ENCODE data around the gene ABCA13.

Gene ABCA13

DNA sequence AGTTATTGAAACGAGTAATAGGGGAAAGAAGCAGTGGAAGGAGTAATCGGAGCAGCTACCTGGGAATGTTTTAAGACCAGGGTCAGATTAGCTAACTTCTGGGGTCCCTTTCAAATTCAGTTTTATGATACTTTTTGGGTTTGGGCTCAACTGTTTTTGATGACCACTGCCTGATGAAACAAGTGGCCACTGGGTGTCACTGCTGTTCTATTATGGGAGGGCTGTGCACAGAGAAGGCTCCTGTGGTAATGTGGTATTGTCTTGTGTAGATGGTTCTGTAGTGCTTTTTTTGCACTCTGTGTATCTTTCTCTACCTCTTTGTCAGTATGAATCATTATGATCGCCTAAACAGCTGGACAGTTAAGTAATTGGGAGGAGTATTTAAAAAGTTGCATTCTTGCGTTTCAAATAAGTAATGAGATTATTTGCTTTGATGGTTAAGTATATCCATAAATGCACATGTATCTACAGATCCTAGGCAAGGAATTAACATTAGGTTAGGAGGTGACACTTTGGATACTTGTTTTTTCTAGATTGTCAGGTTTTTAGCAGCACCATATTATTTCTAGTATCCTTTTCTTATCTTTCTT lies 128.4 kb downstream of the ABCA13 start:
- no peak for DNase-seq

DNA sequence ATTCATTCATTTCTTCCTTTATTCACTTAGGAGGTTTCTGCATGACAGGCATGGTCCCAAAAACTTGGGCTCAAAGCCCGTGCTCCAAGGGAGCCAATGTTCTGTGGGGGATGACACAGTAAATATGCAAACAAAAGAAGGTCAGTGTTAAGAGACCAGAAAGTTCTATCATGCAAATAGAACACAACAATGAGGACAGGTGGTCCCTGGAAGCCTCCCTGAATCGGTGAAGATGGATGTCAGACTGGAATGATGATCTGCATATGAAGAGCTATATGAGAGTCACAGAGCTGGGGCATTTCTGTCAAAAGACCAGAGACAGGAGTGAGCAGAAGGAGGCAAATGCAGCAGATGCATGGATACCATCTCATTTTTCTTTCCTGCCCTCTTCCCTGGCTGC lies 129.0 kb downstream of the ABCA13 start:
- no peak for DNase-seq

DNA sequence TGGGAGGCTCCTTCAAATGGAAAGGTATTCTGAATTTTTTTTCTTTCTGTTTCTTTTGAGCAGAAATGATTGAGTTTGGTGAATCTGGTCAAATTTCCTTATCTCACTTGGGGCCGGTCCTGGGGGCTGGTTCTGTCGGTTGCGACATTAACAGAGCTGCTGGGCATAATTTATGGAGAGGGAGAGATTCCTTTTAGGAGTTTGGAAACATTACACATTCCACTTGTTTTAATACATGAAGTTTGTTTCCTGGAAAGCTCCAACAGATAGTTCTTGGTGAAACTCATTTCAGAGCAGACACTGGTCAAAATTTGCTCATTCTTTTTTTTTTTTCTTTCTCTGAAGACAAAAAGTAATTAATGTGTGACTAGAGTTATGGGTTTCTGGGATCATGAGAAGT lies 129.9 kb downstream of the ABCA13 start:
- no peak for DNase-seq

DNA sequence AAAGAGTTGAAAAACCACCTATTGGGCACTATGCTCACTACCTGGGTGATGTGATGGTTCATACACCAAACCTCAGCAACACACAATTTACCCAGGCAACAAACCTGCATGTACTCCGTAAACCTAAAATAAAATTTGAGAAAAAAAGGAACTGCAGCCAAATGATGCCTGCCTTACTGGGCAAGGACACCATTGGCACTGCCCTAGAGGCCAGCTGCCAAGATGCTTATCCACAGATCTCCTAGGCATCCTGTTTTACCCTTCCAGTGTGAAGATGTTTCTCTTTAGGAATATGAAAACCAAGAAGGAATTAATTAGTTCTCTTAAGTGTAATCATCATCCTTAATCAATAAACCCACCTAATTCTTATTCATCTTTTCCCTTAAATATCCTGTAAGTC lies 133.4 kb downstream of the ABCA13 start:
- DNase-seq: no peak

DNA sequence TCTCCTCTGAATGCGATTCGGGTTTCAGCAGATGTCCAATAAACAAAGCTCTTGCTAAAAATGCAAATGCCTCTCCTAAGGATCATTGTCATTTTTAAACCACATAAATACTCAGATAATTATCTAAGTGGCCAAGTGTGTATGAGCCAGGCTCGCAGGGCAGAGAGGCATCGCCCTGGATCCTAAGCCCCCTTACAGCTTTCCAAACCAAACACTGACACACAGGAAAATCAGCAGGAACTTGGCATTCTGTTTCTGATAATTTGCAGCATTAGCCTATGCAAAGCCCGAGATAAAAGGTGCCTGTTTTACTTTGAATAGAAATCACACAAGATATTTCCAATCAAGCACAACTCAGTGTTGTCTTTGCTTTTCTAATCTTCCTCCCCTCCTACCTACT lies 134.4 kb downstream of the ABCA13 start:
- DNase-seq: no peak

DNA sequence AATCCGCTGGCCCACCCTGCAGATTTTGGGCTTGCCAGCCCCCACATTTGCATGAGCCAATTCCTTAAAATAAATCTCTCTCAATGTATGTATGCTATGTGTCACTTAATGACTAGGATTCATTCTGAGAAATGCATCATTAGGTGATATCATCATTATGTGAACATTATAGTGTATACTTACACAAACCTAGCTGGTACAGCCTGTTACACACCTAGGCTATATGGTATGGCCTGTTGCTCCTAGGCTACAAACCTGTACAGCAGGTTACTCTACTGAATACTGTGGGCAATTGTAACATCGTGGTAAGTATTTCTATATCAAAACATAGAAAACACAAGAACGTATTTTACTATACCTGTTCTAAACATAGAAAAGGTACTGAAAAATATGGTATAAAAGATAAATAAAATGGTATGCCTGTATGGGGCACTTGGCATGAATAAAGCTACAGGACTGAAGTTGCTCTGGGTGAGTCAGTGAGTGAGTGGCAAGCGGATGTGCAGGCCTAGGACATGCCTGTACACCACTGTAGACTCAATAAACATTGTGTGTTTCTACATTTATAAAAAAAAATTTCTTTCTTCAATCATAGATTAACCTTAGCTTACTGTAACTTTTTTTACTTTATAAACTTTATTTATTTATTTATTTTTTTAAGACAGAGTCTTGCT lies 135.9 kb downstream of the ABCA13 start:
- no peak for DNase-seq

DNA sequence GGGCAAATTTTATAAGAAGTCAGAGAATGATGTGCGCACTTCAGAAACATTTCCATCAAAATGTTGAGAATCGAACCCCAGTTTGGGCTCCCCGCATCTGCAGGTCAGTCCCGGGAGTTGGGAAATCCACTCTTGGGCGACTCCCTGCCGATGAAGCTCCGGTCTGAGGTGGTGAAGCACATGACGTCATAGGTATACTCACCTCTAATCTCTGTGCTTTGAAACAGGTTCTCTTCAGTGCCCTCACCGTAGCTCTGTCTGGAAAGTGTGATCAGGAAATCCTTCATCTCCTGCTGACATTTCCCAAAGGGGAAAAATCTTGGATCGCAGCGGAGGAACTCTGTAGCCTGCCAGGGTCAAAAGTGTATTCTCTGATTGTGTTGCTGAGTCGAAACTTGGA lies 138.5 kb downstream of the ABCA13 start:
- DNase-seq: no peak

DNA sequence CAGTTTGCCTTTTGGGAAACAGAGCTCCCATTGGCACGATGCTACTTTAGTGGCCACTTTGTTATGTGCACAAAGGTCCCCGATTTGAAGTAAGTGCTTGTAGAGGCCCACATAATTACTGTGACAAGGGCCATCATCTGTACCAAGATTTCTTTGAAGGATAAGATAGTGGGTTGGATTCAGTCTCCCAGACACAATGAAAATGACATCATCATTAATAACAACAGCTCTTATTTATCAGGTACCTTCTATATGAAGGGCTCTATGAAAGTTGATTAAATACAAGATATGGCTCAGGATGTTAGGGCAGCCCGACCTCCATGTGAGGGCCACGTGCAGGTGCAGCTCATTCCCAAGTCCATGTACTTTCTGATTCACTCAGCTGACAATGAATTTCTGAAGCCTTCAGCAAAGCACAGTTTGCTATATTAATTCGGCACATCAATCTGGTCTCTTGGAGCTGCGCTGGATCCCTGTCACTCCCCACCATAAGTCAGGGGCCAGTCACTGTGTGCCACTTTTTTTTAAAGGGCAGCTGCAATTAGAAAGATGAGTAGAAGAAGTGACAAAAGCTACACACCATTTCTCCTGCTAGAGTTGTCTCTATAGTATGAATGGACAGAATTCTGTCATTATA lies 140.3 kb downstream of the ABCA13 start:
- DNase-seq: no peak

DNA sequence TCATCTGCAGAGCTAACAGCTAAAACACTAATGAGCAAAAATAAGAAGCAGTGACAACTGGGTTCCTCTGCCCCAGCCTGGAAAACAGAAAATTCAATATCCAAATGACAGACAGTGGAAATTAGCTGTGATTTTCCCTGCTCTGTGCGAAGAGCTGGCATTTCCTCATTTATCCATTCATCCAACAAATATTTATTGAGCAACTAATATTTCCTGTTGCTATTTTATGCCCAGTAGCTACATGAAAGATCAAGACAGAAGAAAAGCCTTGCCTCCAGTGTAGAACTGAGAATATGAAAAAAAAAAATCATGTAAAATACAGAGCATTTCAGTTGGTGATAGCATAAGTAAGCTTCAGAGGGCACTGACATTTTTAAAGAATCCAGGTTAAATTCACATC lies 140.9 kb downstream of the ABCA13 start:
- no peak for DNase-seq

DNA sequence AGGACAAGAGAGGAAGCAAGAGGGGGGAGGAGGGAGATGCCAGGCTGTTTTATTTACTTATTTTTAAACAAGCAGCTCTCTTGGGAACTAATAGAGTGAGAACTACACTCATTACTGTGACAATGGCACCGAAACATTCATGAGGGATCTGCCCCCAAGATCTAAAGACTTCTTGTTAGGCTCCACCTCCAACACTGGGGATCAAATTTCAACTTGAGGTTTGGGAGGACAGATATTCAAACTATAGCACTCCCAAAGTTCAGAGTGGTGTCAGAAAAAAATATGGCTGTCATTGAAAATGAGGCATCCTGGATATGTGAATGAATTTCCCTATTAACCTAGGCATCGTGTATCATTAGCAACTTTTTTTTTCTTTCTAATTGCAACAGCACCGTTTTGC lies 145.5 kb downstream of the ABCA13 start:
- DNase-seq: no peak

DNA sequence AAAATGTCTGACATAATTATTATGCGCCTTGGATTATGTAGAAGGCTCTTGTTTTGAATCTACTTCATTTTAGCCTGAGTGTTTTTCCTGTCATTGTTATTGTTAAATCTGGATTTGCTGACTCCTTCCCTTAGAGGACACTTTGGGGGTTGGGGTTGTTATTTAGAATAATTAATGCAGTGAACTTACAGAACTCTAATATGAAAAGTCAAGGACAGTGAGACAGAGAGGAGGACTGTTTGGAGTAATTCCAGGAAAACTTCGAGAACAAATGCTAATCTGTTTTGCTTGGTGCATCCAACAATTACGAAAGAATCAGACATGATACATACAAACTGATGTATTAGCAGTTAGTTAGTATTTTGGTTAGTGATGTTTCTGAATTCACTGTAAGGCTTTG lies 146.1 kb downstream of the ABCA13 start:
- DNase-seq: no peak

DNA sequence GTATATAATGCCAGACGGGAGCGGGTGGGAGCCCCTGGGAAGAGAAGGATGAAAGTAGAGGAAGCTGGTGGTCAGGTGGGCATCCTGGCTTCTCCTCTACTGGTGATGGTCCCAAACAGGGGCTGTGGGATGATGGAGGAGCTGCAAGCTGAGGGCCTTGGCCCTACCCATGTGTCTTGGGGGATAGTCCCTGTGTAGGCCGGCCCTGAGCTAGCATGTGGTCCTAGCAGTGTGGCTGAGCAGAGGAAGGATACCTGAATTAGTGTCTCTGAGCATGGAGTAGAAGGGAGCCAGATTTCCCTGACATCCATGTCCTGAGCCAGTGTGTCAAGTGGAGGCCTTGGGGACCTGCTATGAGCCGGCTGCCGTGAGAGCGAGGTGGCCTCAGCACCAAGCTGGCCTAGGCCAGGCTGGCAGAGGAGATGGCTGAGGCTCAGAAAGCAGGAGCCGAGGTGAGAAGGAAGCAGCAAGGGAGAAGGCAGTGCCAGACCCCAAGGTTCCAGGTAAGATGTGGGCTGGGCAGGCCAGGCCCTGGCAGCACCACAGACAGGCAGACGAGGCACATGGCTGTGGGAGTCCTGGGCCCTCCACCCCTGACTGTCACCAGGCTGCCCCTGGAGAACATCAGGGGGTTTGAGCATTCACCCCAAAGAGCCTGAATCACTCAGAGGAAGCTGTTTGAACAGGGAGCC lies 150.2 kb downstream of the ABCA13 start:
- DNase-seq: no peak

DNA sequence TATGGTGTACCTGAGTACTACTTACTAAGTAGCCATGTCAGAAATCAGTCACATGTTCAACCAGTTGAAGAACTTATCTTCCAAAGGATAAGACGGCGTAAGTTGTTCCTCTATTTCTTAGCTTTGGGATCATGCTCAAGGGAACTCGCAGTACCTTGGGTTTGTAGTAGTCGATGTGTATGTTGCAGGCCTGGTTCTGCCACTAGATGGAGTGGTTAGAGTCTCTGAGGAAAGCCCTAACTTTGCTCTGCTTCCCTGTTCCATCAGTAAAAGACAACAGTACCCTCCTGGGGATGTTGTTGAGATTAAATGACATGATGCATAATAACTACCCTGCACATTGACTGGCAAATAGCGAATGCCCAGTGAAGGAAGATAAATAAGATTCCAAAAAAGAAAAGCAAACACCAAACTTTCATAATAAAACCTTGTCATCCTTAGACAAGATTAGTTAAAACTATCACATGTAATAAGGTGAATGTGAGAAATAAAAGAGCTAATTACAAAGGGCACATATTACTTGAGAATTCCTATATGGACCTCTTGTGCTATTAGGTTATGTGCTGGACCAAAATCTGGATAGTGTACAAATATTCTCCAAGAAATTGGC lies 165.9 kb downstream of the ABCA13 start:
- no peak for DNase-seq

DNA sequence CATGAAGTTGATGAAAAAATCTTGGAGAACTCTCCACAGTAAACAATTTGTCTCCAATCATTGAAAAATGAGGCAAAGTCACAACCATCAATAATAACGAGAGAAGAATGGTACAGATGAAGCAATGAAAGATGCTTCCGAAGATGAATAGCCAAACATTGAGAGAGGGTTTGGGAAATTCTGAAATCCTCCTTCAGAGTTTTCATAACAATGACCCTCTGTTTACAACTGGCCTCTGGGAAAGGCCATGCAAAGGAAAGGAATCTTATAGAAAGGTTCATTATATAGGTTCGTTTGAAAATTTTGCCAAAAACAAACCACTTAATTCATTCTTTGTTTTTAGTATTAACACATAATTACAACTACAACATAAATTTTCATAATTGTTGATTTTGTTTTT lies 166.5 kb downstream of the ABCA13 start:
- no peak for DNase-seq

DNA sequence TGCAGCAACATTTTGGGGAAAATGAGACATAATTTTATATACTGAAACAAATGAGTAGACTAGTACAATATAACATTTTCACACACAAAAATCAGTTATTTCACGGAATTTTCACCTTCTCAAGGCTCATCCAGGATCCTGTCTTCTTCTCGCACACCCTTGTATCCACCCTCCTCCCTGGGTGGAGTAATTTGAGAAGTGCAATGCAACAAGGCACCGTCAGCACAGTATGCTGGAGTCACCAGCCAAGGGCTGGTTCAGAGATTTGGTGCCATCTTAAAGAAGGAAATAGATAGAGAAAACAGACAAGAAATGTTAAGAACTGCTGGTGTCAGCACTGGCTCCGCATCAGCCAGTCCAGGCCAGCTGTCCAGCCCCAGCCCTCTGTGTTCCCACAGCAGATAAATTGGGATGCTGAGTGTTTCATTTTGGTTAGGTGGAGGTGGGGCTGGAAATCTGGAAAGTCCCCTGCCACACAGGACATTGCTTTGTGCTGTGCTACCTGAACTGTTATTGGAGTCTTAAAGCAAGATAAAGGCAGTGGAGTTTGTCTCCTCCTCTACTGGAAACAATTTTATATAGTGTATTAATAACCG lies 176.1 kb downstream of the ABCA13 start:
- DNase-seq: no peak

DNA sequence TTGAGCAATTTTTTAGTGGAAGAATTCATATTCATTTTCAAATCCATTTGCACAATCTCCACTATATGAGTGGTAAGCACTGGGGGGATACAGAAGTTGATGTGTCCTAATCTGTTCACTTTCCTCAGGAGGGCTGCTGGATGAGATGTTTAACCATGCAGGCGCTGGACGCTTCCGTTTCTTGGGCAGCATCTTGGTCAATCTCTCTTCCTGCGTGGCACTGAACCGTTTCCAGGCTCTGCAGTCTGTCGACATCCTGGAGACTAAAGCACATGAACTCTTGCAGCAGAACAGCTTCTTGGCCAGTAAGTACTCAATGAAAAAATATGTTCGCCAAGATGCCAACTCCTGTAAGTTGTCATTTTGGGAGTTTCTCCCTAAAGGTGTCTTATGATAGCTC lies 179.3 kb downstream of the ABCA13 start:
- DNase-seq: no peak

DNA sequence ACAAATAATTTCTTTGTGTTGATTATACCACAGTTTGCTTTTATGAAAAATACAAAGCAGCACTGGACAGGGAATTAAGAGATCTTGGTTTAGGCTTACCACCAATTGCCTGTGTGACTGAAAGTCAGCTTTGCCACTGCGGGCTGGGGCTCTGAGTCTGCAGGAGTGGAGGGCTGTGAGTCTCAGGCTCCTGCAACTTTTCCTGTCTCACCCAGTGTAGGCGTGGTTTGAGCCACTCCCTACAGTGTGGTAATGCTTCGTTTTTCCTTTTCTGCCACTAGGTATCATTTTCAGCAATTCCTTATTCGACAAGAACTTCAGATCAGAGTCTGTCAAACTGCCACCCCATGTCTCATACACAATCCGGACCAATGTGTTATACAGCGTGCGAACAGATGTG lies 180.6 kb downstream of the ABCA13 start:
- no peak for DNase-seq

DNA sequence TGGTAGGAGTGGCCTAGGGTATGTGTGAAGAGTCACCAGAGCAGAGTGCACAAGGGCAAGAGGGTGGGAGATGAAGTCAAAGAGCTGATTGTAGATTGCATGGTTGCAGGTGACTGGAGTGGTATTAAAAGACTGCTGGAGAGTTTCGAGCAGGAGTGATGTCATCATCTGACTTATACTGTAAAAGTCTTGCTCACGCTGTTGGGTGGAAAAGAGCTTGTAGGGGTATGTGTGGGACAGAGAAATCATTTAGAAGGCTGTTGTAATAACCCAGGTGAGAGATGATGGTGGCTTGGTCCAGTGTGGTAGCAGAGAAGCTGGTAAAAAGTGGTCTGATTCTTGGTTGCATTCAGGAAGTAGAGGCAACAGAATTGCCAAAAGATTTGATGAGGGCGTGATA lies 184.1 kb downstream of the ABCA13 start:
- DNase-seq: no peak

DNA sequence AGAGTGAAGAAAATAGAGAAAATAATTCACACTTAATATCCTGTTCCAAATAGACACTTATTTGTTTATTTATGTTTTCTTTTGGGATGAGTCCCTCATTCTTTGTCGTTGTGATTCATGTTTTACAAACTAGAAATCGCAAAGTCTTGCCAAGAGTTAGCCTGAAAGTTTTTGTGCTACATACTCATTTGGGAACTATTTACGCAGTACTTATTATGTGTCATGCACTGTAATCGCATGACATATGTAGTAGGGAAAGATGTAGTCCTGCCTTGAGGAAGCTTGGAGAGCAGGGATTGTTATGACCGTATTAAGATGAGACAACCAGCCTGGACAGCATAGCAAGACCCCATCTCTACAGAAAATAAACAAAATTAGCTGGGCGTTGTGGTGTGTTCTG lies 189.3 kb downstream of the ABCA13 start:
- no peak for DNase-seq

DNA sequence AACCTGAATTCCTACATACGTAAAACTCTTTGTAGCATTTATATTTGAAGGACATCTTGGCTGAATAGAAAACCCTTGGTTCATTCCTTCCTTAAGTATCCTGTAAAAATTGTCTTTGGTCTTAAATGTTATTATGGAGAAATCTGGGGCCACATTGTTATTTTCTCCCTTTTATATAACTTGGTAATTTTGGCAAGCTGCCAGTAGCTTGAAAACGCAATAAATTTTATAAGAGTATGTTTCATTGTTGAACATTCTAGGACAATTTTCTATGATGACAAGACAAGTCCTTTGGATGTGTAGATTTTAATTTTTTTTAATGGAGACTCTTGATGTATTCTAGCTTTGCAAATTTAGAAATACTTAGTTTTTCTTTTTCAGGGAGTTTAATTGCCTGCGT lies 191.9 kb downstream of the ABCA13 start:
- no peak for DNase-seq

DNA sequence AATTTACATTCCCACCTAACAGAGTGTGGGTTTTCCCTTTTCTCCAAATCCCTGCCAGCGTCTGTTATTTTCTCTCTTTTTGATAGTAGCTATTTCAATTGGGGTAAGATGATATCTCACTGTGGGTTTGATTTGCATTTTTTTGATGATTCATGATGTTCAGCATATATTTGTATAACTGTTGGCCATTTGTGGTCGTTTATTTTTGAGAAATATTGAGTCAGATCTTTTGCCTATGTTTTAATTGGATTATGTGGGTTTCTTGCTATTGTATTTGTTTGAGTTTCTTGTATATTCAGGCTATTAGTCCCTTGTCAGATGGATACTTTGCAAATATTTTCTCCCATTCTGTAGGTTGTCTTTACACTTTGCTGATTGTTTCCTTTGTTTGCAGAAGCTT lies 193.8 kb downstream of the ABCA13 start:
- no peak for DNase-seq

DNA sequence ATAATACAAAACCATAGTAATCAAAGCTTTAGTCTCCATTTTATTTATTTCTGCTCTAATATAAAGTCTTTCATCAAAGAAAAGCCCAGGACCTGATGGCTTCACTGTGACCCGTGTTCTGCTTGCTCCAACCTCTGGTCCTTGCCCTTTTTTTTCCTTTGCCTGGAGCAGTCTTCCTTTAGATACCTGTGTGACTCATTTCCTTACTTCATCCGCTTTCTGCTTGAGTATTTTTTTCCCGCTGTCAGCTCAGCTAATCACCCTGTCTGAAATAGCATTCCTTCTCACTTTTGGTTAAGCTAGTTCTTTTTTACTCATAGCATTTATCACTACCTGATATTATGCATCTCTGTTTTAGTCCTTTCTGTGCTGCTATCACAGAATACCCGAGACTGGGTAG lies 194.8 kb downstream of the ABCA13 start:
- DNase-seq: no peak

DNA sequence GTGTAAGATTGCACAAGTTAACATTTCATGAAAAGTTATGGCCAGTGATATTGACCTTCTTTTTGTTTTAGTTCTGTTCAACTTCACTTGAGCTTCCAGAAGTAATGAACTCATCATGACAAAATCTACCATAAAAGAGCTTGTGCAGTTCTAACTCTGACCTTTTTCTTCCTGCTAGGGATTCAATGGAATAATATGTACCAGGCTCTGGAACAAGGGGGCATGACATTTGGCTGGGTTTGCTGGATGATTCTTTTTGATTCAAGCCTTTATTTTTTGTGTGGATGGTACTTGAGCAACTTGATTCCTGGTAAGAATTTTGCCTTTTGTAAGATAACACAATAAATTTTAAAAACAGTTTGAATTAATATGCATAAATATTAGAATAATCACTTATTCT lies 205.0 kb downstream of the ABCA13 start:
- no peak for DNase-seq

Data from GOT3 (cell line).